Caco-2 (cell line): ENCODE results near the gene HOMER3. TPM values are rescaled to one million over a fixed set of nuclear protein-coding genes. Genes with fewer than 3 reads are reported as not detected.

Source experiments
- BruUV-seq: library from RNA; stranded (reverse); fragments of 400-500 nt; replicated peaks from 2 replicates; lab custom pipeline; 2021; lab: Mats Ljungman, UMichigan
- CTCF ChIA-PET: fragments of 300-600 bp; sonication (Branson Sonifier 250); formaldehyde crosslinking; loops from one replicate; lab custom pipeline; 2022; ENCODE audit warnings: antibody characterized with exemption; lab: Charles Lee
- POLR2A ChIA-PET: fragments of 300-600 bp; sonication (Branson Sonifier 250); formaldehyde crosslinking; loops from one replicate; lab custom pipeline; 2022; ENCODE audit warnings: antibody characterized with exemption; lab: Charles Lee
- DNase-seq, 2 experiments: peaks; one replicate each; pipeline versions ENCODE4 v3.0.0 to v3.0.0-alpha.2; 2020 to 2022
- H3K27me3 ChIP-seq: replicated peaks from 2 replicates; pipeline ENCODE4 v1.6.0; 2011; ENCODE audit warnings: low read length; ENCODE audit not compliant: control insufficient read depth, insufficient read depth
- H3K36me3 ChIP-seq: 2 replicates; pipeline ENCODE4 v1.5.1; 2011; ENCODE audit warnings: low read length; ENCODE audit not compliant: control insufficient read depth, insufficient read depth
- H3K4me1 ChIP-seq: fragments of 250-450 bp; sonication (Bioruptor Pico); 2 replicates; pipeline ENCODE4 v1.5.1; 2020; ENCODE audit warnings: mild to moderate bottlenecking
- H3K4me3 ChIP-seq: 2 replicates; pipeline ENCODE4 v1.5.1; 2011; ENCODE audit warnings: low read depth, mild to moderate bottlenecking, control low read depth, low read length
- H3K9me3 ChIP-seq: fragments of 250-450 bp; sonication (Bioruptor Pico); 2 replicates; pipeline ENCODE4 v1.5.1; 2020; ENCODE audit warnings: mild to moderate bottlenecking, moderate library complexity
- H3K27ac Mint-ChIP-seq: one replicate; pipeline ENCODE4 v1.8.0; 2022; ENCODE audit warnings: mixed read lengths; ENCODE audit not compliant: unreplicated experiment
- H3K27me3 Mint-ChIP-seq: one replicate; pipeline ENCODE4 v1.8.0; 2022; ENCODE audit warnings: mixed read lengths; ENCODE audit not compliant: insufficient read depth, unreplicated experiment
- H3K36me3 Mint-ChIP-seq: one replicate; pipeline ENCODE4 v1.8.0; 2022; ENCODE audit warnings: mild to moderate bottlenecking, mixed read lengths; ENCODE audit not compliant: insufficient read depth, unreplicated experiment
- H3K4me1 Mint-ChIP-seq: one replicate; pipeline ENCODE4 v1.8.0; 2022; ENCODE audit warnings: low read depth, mixed read lengths; ENCODE audit not compliant: unreplicated experiment
- H3K4me3 Mint-ChIP-seq: one replicate; pipeline ENCODE4 v1.8.0; 2022; ENCODE audit warnings: mild to moderate bottlenecking, moderate library complexity, mixed read lengths; ENCODE audit not compliant: unreplicated experiment
- H3K9me3 Mint-ChIP-seq: one replicate; pipeline ENCODE4 v1.8.0; 2022; ENCODE audit warnings: mixed read lengths; ENCODE audit not compliant: unreplicated experiment
- intact Hi-C: fragments of 100-400 bp; cut with micrococcal nuclease; formaldehyde crosslinking; loops from one replicate; pipeline ENCODE4 v1.10.0; 2022; ENCODE audit not compliant: unreplicated experiment
- total RNA-seq: library from RNA; stranded (reverse); gene quantifications from 2 replicates; pipeline ENCODE4 v1.2.3, GENCODE V29; 2022
- TF ChIP-seq, protein P1 (sequence below), 2 experiments: fragments of 200-600 bp in 1 of 2; IDR thresholded peaks; 1 replicate in 1 of 2; 2 replicates in 1 of 2; pipeline versions ENCODE4 v1.5.1 to v1.8.0; 2011 to 2022; ENCODE audit warnings: antibody characterized with exemption in 1 of 2, control low read depth in 1 of 2, inconsistent platforms in 1 of 2, low read depth in 1 of 2, low read length in 1 of 2, mild to moderate bottlenecking in 1 of 2, moderate library complexity in 1 of 2; ENCODE audit not compliant: insufficient read depth in 1 of 2, severe bottlenecking in 1 of 2, unreplicated experiment in 1 of 2

Gene HOMER3
- total RNA-seq, 1 experiment from 2014 or later = 19.0 TPM

DNA sequence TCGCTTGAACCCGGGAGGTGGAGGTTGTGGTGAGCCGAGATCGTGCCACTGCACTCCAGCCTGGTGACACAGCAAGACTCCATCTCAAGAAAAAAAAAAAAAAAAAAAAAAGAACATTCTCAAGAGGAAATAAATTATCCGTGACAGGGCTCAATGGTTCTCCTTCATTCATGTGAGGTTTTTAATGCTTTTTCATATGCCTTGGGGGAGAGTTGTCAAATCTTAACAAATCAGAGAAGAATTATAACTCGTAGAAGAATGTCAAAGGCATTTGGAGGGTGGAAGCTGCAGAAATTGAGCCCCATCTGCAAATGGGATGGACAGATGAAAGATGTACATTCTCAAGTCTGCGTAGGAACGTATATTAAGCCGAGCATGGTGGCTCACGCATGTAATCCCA is 34.9 kb upstream of the HOMER3 start:
- no peaks in the 10 kb centered on the region for H3K9me3 ChIP-seq
- TF ChIP-seq, protein P1, sequence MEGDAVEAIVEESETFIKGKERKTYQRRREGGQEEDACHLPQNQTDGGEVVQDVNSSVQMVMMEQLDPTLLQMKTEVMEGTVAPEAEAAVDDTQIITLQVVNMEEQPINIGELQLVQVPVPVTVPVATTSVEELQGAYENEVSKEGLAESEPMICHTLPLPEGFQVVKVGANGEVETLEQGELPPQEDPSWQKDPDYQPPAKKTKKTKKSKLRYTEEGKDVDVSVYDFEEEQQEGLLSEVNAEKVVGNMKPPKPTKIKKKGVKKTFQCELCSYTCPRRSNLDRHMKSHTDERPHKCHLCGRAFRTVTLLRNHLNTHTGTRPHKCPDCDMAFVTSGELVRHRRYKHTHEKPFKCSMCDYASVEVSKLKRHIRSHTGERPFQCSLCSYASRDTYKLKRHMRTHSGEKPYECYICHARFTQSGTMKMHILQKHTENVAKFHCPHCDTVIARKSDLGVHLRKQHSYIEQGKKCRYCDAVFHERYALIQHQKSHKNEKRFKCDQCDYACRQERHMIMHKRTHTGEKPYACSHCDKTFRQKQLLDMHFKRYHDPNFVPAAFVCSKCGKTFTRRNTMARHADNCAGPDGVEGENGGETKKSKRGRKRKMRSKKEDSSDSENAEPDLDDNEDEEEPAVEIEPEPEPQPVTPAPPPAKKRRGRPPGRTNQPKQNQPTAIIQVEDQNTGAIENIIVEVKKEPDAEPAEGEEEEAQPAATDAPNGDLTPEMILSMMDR (IDR thresholded peaks at IDR 0.05; ENCODE audit: insufficient read depth in 1 of 2, low read depth in 1 of 2, low read length in 1 of 2, severe bottlenecking in 1 of 2, unreplicated experiment in 1 of 2) = no peak
- no peaks in the 10 kb centered on the region for H3K4me1 Mint-ChIP-seq
- H3K27me3 ChIP-seq = no peaks in the 10 kb centered on the region
- intact Hi-C loops = no loop called here
- ChIA-PET CTCF (interaction anchor here (1.2 kb wide), 1 partner anchor 12 kb away, joined by 4 read pairs; no protein-coding TSS in a partner anchor), POLR2A (no interaction called here)
- no peaks in the 10 kb centered on the region for H3K36me3 Mint-ChIP-seq
- H3K4me3 Mint-ChIP-seq = no peak overlapping the region
- H3K9me3 Mint-ChIP-seq = no peaks in the 10 kb centered on the region
- no peak overlapping the region for H3K27ac Mint-ChIP-seq
- no TSS peak for BruUV-seq
- no peaks in the 10 kb centered on the region for H3K36me3 ChIP-seq
- no peak overlapping the region for H3K4me3 ChIP-seq
- no peaks in the 10 kb centered on the region for H3K27me3 Mint-ChIP-seq
- no peaks in the 10 kb centered on the region for H3K4me1 ChIP-seq
- no peak for DNase-seq

GRCh38 chr19:18975011-18975410 is 34.0 kb upstream of the HOMER3 start:
- ChIA-PET CTCF (no interaction called here), POLR2A (no interaction called here)

DNA sequence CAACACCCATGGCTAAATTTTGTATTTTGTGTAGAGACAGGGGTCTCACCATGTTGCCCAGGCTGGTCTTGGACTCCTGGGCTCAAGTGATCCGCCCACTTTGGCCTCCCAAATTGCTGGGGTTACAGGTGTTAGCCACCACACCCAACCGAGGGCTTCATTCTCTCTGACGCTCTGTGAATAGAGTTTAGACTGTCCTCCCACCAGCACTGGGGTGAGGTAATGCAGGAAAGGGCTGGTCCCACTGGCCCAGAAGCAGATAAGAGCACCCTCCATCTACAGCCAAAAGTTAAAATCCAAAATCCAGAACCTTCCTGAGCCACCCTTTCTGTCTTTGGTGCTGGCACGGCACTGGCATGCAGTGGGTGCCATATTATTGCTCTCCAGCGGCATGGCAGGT is 31.8 kb upstream of the HOMER3 start:
- BruUV-seq = no TSS peak
- no peaks in the 10 kb centered on the region for H3K27me3 ChIP-seq
- H3K9me3 Mint-ChIP-seq = no peaks in the 10 kb centered on the region
- intact Hi-C loops = no loop called here
- H3K27ac Mint-ChIP-seq = no peak overlapping the region
- TF ChIP-seq, protein P1 (IDR thresholded peaks at IDR 0.05; ENCODE audit: insufficient read depth in 1 of 2, low read depth in 1 of 2, low read length in 1 of 2, severe bottlenecking in 1 of 2, unreplicated experiment in 1 of 2) = no peak
- H3K4me1 ChIP-seq = no peaks in the 10 kb centered on the region
- ChIA-PET POLR2A (no interaction called here), CTCF (interaction anchor here (0.6 kb wide), 1 partner anchor 126 kb away, joined by 5 read pairs; no protein-coding TSS in a partner anchor)
- no peak for DNase-seq
- no peaks in the 10 kb centered on the region for H3K9me3 ChIP-seq
- no peaks in the 10 kb centered on the region for H3K27me3 Mint-ChIP-seq
- H3K36me3 Mint-ChIP-seq = no peaks in the 10 kb centered on the region
- no peak overlapping the region for H3K4me3 Mint-ChIP-seq
- no peak overlapping the region for H3K4me3 ChIP-seq
- H3K4me1 Mint-ChIP-seq = no peaks in the 10 kb centered on the region
- H3K36me3 ChIP-seq = no peaks in the 10 kb centered on the region

More at GRCh38 chr19:18975011-18975410, 34.0 kb upstream of the HOMER3 start:
- TF ChIP-seq, protein P1 (IDR thresholded peaks at IDR 0.05; ENCODE audit: insufficient read depth in 1 of 2, low read depth in 1 of 2, low read length in 1 of 2, severe bottlenecking in 1 of 2, unreplicated experiment in 1 of 2) = no peak
- no peaks in the 10 kb centered on the region for H3K9me3 Mint-ChIP-seq
- Histone ChIP-seq H3K9me3 (no peaks in the 10 kb centered on the region), H3K4me1 (no peaks in the 10 kb centered on the region), H3K4me3 (no peak overlapping the region), H3K27me3 (no peaks in the 10 kb centered on the region), H3K36me3 (no peaks in the 10 kb centered on the region)
- H3K4me3 Mint-ChIP-seq = no peak overlapping the region
- intact Hi-C loops = no loop called here
- no peaks in the 10 kb centered on the region for H3K27me3 Mint-ChIP-seq
- no peaks in the 10 kb centered on the region for H3K4me1 Mint-ChIP-seq
- H3K36me3 Mint-ChIP-seq = no peaks in the 10 kb centered on the region
- no peak overlapping the region for H3K27ac Mint-ChIP-seq
- no peak for DNase-seq
- no TSS peak for BruUV-seq
